ENCODE measurements around the gene MAML3.

MAML3 gene

DNA sequence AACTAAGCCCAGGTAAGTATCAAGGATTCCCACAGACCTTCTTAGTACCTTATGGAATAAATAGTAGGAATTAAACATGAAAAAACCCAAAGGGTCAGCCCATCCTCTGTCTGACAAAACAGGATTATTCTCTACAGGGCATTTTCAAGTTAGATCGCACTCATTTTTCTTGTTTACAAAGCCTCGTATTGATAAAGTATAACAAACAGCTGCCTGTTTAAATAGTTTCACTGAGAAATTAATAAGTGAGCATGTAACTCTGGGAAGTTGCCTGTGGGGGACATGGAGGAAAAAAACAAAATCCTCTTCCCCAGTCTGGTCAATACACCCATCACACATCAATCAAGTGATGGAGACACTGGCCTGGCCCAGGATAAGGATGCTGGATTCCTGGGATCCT lies 48.5 kb downstream of the MAML3 start:
- DNase-seq (ENCODE audit: low spot score) = no peak
- in situ Hi-C loops (cut with MboI; ENCODE audit: low sequenced_read_pairs, unreplicated experiment) = no loop called here
- TF ChIP-seq, protein P1, sequence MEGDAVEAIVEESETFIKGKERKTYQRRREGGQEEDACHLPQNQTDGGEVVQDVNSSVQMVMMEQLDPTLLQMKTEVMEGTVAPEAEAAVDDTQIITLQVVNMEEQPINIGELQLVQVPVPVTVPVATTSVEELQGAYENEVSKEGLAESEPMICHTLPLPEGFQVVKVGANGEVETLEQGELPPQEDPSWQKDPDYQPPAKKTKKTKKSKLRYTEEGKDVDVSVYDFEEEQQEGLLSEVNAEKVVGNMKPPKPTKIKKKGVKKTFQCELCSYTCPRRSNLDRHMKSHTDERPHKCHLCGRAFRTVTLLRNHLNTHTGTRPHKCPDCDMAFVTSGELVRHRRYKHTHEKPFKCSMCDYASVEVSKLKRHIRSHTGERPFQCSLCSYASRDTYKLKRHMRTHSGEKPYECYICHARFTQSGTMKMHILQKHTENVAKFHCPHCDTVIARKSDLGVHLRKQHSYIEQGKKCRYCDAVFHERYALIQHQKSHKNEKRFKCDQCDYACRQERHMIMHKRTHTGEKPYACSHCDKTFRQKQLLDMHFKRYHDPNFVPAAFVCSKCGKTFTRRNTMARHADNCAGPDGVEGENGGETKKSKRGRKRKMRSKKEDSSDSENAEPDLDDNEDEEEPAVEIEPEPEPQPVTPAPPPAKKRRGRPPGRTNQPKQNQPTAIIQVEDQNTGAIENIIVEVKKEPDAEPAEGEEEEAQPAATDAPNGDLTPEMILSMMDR (IDR thresholded peaks at IDR 0.05; ENCODE audit: borderline replicate concordance, control extremely low read depth, extremely low read depth, insufficient read depth, missing control alignments) = no peak

DNA sequence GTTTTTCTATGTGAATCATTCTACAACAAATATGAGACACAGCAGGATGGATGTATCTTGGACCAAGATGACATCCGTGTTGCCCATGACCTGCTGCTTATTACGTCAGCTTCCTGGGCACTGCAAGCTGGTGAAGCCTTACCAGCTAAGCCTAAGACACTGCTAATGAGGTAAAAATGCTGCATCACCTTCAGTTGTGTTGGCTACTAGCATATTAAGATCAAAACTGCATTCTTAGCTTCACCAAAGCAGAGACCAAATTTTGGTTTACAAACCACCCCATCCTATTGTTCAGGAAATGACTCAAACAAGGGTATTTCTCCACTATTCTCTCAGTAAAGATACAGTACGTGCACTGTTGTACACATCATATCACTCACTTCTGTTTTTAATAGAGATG lies 50.3 kb downstream of the MAML3 start:
- in situ Hi-C loops (cut with MboI; ENCODE audit: low sequenced_read_pairs, unreplicated experiment) = no loop called here
- DNase-seq (ENCODE audit: low spot score) = no peak

DNA sequence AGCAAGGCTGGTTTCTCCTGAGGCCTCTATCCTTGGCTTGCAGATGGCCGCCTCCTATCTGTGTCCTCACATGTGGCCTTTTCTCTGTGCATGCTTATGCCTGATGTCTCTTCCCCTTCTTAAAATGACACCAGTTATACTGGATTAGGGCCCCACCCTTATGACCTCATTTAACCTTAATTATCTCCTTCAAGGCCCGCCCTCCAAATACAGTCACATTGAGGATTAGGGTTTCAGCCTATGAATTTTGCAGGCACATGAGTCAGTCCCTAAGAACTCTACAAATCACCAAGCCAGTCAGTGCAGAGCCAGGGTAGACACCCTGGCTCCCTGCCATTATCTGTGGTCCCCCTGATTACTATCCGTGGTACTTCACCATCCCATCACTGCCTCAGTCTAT lies 51.6 kb downstream of the MAML3 start:
- in situ Hi-C loops (cut with MboI; ENCODE audit: low sequenced_read_pairs, unreplicated experiment) = no loop called here
- no peak for DNase-seq (ENCODE audit: low spot score)

More for the DNA sequence above, 50.3 kb downstream of the MAML3 start:
- TF ChIP-seq, protein P1 (IDR thresholded peaks at IDR 0.05; ENCODE audit: borderline replicate concordance, control extremely low read depth, extremely low read depth, insufficient read depth, missing control alignments) = no peak

DNA sequence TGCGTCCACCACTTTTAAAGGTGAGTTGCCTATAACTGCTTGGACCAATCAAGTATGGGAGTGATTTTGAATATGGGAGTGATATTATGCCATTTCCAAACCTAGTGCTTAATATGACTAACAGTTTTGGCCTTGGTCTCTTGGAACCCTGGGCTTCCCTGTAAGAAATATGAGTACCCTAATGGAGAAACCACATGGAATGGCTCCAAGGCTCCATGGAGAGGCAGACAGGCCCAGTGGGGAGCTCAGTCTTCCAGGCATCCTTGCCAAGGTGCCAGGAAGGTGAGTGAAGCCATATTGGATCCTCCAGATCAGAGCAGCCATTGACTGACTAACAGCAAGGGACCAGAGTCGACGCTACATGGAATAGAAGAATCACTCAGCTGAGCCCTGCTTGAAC lies 53.2 kb downstream of the MAML3 start:
- TF ChIP-seq, protein P1 (IDR thresholded peaks at IDR 0.05; ENCODE audit: borderline replicate concordance, control extremely low read depth, extremely low read depth, insufficient read depth, missing control alignments) = no peak
- no peak for DNase-seq (ENCODE audit: low spot score)
- in situ Hi-C loops (cut with MboI; ENCODE audit: low sequenced_read_pairs, unreplicated experiment) = no loop called here

More for the DNA sequence above, 51.6 kb downstream of the MAML3 start:
- TF ChIP-seq, protein P1 (IDR thresholded peaks at IDR 0.05; ENCODE audit: borderline replicate concordance, control extremely low read depth, extremely low read depth, insufficient read depth, missing control alignments) = no peak

DNA sequence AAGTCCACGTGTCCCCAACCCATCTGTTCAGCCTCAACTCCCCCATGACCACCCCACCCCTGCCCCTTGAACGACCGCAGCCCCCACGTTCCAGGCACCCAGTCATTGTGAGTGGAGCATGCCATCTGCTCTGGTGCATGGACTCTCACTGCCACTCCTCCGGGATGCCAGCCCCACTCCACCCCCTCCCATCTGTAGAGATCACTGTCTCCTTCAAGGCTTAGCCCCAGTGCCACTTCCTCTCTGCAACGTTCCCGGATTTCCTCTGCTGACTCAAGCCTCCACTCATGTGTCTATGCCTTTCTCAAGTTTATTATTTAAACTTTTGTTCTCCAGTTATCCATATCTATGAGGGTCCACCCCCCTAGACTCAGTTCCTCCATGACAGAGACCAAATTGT lies 54.0 kb downstream of the MAML3 start:
- in situ Hi-C loops (cut with MboI; ENCODE audit: low sequenced_read_pairs, unreplicated experiment) = no loop called here
- DNase-seq (ENCODE audit: low spot score) = no peak
- TF ChIP-seq, protein P1 (IDR thresholded peaks at IDR 0.05; ENCODE audit: borderline replicate concordance, control extremely low read depth, extremely low read depth, insufficient read depth, missing control alignments) = no peak

DNA sequence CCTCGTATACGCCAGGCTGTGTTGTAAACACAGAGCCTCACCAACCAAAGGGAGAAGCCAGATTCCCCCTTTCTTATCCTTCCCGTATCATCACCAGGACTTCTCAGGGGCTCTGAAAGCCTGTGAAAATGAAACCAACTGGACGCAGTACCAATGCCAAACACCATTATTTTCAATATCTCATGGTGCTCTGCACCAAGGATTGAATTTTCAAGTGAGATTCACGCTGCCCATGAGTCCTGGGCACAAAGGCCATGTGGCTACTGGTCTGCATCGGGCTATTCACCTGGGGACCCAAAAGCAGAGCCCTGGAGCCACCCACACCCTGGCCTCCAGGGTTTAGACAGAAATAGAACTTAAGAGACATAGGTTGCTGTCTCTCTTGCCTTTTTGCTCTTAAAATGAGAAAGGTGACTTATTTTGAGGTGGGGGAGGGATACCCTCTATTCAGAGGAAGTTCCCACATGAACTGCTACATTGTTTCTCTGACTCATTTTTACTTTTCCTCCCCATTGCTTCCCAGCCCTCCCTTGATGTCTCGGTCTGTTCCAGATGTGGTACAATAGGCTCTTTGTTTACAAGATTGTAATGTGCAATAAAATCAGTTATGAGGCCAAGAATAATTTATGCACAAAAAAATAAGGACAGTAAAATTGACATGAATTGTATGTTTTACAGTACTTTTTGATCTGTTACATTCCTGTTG lies 55.4 kb downstream of the MAML3 start:
- in situ Hi-C loops (cut with MboI; ENCODE audit: low sequenced_read_pairs, unreplicated experiment) = no loop called here
- no peak for DNase-seq (ENCODE audit: low spot score)
- TF ChIP-seq, protein P1 (IDR thresholded peaks at IDR 0.05; ENCODE audit: borderline replicate concordance, control extremely low read depth, extremely low read depth, insufficient read depth, missing control alignments) = no peak
